Body of pancreas (tissue), 4 donors: Measurements from ENCODE around the gene PTPA. TPM values are rescaled to one million over a fixed set of nuclear protein-coding genes. Genes with fewer than 3 reads are reported as not detected.

ENCODE experiments used
- ATAC-seq: fragments of 150-250 bp; one replicate; pipeline ENCODE4 v1.9.1; 2016
- DNase-seq, 4 donors: peaks; one replicate each; pipeline ENCODE4 v3.0.0-alpha.2; 2019
- H3K27ac ChIP-seq, 4 donors: fragments of 200-600 bp; sonication (generic); 1 replicate in 3 of 4; 2 replicates in 1 of 4; pipeline versions ENCODE4 v1.5.1 to v1.6.1; 2016 to 2019; ENCODE audit warnings: mild to moderate bottlenecking in 1 of 4, mixed read lengths in 1 of 4, moderate library complexity in 1 of 4
- H3K27me3 ChIP-seq, 2 donors: fragments of 200-600 bp; sonication (generic); one replicate each; pipeline ENCODE4 v1.6.0; 2016; ENCODE audit warnings: mild to moderate bottlenecking in 1 of 2
- H3K36me3 ChIP-seq, 2 donors: fragments of 200-600 bp; sonication (generic); replicated peaks in 1 of 2; 2 replicates each; pipeline ENCODE4 v1.5.1; 2016; ENCODE audit warnings: low read depth in 2 of 2; ENCODE audit not compliant: insufficient read depth in 1 of 2
- H3K4me1 ChIP-seq: fragments of 200-600 bp; sonication (generic); one replicate; pipeline ENCODE4 v1.6.0; 2016
- H3K4me3 ChIP-seq, 2 donors: fragments of 200-600 bp; sonication (generic); 1 replicate in 1 of 2; 2 replicates in 1 of 2; pipeline ENCODE4 v1.5.1; 2016 to 2019
- H3K9me3 ChIP-seq, 3 donors: fragments of 200-600 bp; sonication (generic); 1 replicate in 2 of 3; 2 replicates in 1 of 3; pipeline ENCODE4 v1.5.1; 2016
- CTCF ChIP-seq, 7 experiments: fragments of 450-650 bp in 4 of 7; fragments of 200-600 bp in 3 of 7; sonication (generic) in 3 of 7; IDR thresholded peaks; one replicate each; pipeline ENCODE4 v1.5.1; 2016 to 2019; ENCODE audit warnings: antibody characterized with exemption in 7 of 7
- POLR2A ChIP-seq, 3 donors: fragments of 450-650 bp; IDR thresholded peaks; one replicate each; pipeline ENCODE4 v1.6.1; 2016; ENCODE audit warnings: antibody characterized with exemption in 3 of 3, mild to moderate bottlenecking in 2 of 3
- WGBS, 2 donors: methylation state at CpG; one replicate each; pipeline ENCODE4 v1.1.5; 2017; 5-methylcytosine and 5-hydroxymethylcytosine counted together
- intact Hi-C: fragments of 100-400 bp; cut with DNase I; formaldehyde crosslinking; loops from one replicate; pipeline ENCODE4 v1.15.1; 2023
- total RNA-seq, 2 donors: library from RNA; depleted of rRNA; stranded (reverse); fragments of >200 nt; gene quantifications; one replicate each; pipeline ENCODE4 v1.1.0, GENCODE V29; 2016

PTPA gene
- total RNA-seq, 2 donors from 2014 or later = 32.7 to 52.1 TPM

- H3K4me3 ChIP-seq = no peak overlapping the region
Observed at GRCh38 chr9:129148463-129149204, 37.4 kb downstream of the PTPA start.

GRCh38 chr9:129149442-129149841 lies 38.2 kb downstream of the PTPA start:
- TF ChIP-seq POLR2A (IDR thresholded peaks at IDR 0.05) (no peak), CTCF (IDR thresholded peaks at IDR 0.05) (no peak)
- intact Hi-C loops = no loop called here
- Histone ChIP-seq H3K4me3 (no peak overlapping the region), H3K27ac (no peak overlapping the region), H3K36me3 (no peaks in the 10 kb centered on the region), H3K9me3 (no peaks in the 10 kb centered on the region), H3K27me3 (no peaks in the 10 kb centered on the region), H3K4me1 (peaks cover 16% of the 10 kb centered on the region)
- ATAC-seq = no peak
- 80 to 83% methylated on average over 6 of the region's 6 CpGs for WGBS, 2 donors
- no peak for DNase-seq

More at GRCh38 chr9:129148463-129149204, 37.4 kb downstream of the PTPA start:
- ATAC-seq = no peak
- intact Hi-C loops = no loop called here
- H3K4me1 ChIP-seq = peaks cover 20% of the 10 kb centered on the region
- H3K27ac ChIP-seq = no peak overlapping the region
- no peaks in the 10 kb centered on the region for H3K27me3 ChIP-seq
- 90 to 96% methylated on average over 2 to 6 of the region's 6 CpGs for WGBS, 2 donors
- no peak for DNase-seq
- no peaks in the 10 kb centered on the region for H3K36me3 ChIP-seq
- H3K9me3 ChIP-seq = no peaks in the 10 kb centered on the region
- TF ChIP-seq CTCF (IDR thresholded peaks at IDR 0.05) (no peak), POLR2A (IDR thresholded peaks at IDR 0.05) (no peak)

- TF ChIP-seq POLR2A (IDR thresholded peaks at IDR 0.05) = no peak
- TF ChIP-seq CTCF (IDR thresholded peaks at IDR 0.05) = no peak
- ATAC-seq (no peak), DNase-seq (no peak)
- WGBS, 2 donors = 86 to 87% methylated on average over 10 of the region's 10 CpGs
- H3K27ac ChIP-seq = no peak overlapping the region
- no peaks in the 10 kb centered on the region for H3K36me3 ChIP-seq
- peaks cover 14% of the 10 kb centered on the region for H3K4me1 ChIP-seq
- H3K27me3 ChIP-seq = no peaks in the 10 kb centered on the region
- no peak overlapping the region for H3K4me3 ChIP-seq
- intact Hi-C loops = no loop called here
- H3K9me3 ChIP-seq = no peaks in the 10 kb centered on the region
Observed at GRCh38 chr9:129150122-129150521, 38.9 kb downstream of the PTPA start.

GRCh38 chr9:129150672-129151211 lies 39.5 kb downstream of the PTPA start:
- TF ChIP-seq CTCF (IDR thresholded peaks at IDR 0.05) = no peak
- TF ChIP-seq POLR2A (IDR thresholded peaks at IDR 0.05) = no peak
- ATAC-seq (no peak), DNase-seq (no peak)
- no peaks in the 10 kb centered on the region for H3K9me3 ChIP-seq
- H3K27ac ChIP-seq = no peak overlapping the region
- H3K27me3 ChIP-seq = no peaks in the 10 kb centered on the region
- intact Hi-C loops = no loop called here
- WGBS, 2 donors = 88 to 90% methylated on average over 16 to 18 of the region's 18 CpGs
- H3K36me3 ChIP-seq = no peaks in the 10 kb centered on the region
- H3K4me3 ChIP-seq = no peak overlapping the region
- H3K4me1 ChIP-seq = peaks cover 8% of the 10 kb centered on the region

- Histone ChIP-seq H3K4me3 (no peak overlapping the region), H3K36me3 (no peaks in the 10 kb centered on the region), H3K4me1 (peaks cover under 1% of the 10 kb centered on the region), H3K27me3 (no peaks in the 10 kb centered on the region), H3K9me3 (no peaks in the 10 kb centered on the region), H3K27ac (no peak overlapping the region)
- TF ChIP-seq POLR2A (IDR thresholded peaks at IDR 0.05) (no peak), CTCF (IDR thresholded peaks at IDR 0.05) (no peak)
- DNase-seq = no peak
- WGBS, 2 donors = 86 to 88% methylated on average over 15 of the region's 15 CpGs
- no peak for ATAC-seq
- intact Hi-C loops = no loop called here
Observed at GRCh38 chr9:129151469-129151868, 40.3 kb downstream of the PTPA start.
